Neural cell (in vitro differentiated cells): Measurements from ENCODE around the gene NLN.

Experiments
- EP300 ChIP-seq: fragments of 450-650 bp; conservative IDR thresholded peaks from 2 replicates; pipeline ENCODE4 v1.6.1; 2014; ENCODE audit warnings: antibody characterized with exemption, mild to moderate bottlenecking, moderate library complexity; ENCODE audit not compliant: poor library complexity, severe bottlenecking
- EZH2 ChIP-seq: fragments of 200-600, 300-800 bp; shearing (Covaris generic), sonication (generic); IDR thresholded peaks from 2 replicates; pipeline ENCODE4 v1.6.1; 2014; ENCODE audit warnings: antibody characterized with exemption, low read length, borderline replicate concordance, mild to moderate bottlenecking; ENCODE audit not compliant: insufficient read depth, poor library complexity, severe bottlenecking
- MXI1 ChIP-seq: fragments of 450-650 bp; conservative IDR thresholded peaks from 2 replicates; pipeline ENCODE4 v1.6.1; 2014; ENCODE audit warnings: antibody characterized with exemption, mild to moderate bottlenecking; ENCODE audit not compliant: poor library complexity, severe bottlenecking
- POLR2AphosphoS5 ChIP-seq: IDR thresholded peaks from 2 replicates; pipeline ENCODE4 v1.6.1; 2012
- RAD21 ChIP-seq: fragments of 450-650 bp; conservative IDR thresholded peaks from 2 replicates; pipeline ENCODE4 v1.6.1; 2014; ENCODE audit warnings: antibody characterized with exemption, mild to moderate bottlenecking, moderate library complexity
- SMC3 ChIP-seq: fragments of 450-650 bp; conservative IDR thresholded peaks from 2 replicates; pipeline ENCODE4 v1.6.1; 2014; ENCODE audit warnings: antibody characterized with exemption, mild to moderate bottlenecking, moderate library complexity; ENCODE audit not compliant: poor library complexity
- TAF1 ChIP-seq: IDR thresholded peaks from 2 replicates; pipeline ENCODE4 v1.6.1; 2012; ENCODE audit warnings: low read depth
- TF ChIP-seq, protein P1 (sequence below): fragments of 450-650 bp; IDR thresholded peaks from 2 replicates; pipeline ENCODE4 v1.5.1; 2014; ENCODE audit warnings: antibody characterized with exemption, mild to moderate bottlenecking, moderate library complexity; ENCODE audit not compliant: poor library complexity, severe bottlenecking
- TF ChIP-seq, protein P2 (sequence below): IDR thresholded peaks from 2 replicates; pipeline ENCODE4 v1.6.1; 2012; ENCODE audit warnings: borderline replicate concordance

DNA sequence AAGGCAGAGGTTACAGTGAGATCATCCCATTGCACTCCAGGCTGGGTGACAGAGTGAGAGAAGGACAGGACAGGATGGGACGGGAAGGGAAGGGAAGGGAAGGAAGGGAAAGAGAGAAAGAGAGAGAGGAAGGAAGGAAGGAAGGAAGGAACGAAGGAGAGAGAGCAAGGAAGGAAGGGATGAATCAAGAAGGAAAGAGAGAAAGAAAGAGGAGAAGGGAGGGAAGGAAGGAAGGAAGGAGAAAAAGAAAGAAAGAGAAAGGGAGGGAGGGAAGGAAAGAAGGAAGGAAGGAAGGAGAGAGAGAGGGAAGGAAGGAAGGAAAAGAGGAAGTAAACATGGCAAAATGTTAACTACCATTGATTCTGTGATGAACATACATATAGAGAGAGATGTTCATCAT lies 28.9 kb upstream of the NLN start:
- TF ChIP-seq, protein P1, sequence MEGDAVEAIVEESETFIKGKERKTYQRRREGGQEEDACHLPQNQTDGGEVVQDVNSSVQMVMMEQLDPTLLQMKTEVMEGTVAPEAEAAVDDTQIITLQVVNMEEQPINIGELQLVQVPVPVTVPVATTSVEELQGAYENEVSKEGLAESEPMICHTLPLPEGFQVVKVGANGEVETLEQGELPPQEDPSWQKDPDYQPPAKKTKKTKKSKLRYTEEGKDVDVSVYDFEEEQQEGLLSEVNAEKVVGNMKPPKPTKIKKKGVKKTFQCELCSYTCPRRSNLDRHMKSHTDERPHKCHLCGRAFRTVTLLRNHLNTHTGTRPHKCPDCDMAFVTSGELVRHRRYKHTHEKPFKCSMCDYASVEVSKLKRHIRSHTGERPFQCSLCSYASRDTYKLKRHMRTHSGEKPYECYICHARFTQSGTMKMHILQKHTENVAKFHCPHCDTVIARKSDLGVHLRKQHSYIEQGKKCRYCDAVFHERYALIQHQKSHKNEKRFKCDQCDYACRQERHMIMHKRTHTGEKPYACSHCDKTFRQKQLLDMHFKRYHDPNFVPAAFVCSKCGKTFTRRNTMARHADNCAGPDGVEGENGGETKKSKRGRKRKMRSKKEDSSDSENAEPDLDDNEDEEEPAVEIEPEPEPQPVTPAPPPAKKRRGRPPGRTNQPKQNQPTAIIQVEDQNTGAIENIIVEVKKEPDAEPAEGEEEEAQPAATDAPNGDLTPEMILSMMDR = no peak
- TF ChIP-seq POLR2AphosphoS5 (no peak), EP300 (no peak), SMC3 (no peak), EZH2 (no peak), RAD21 (no peak), TAF1 (no peak), MXI1 (no peak)
- TF ChIP-seq, protein P2, sequence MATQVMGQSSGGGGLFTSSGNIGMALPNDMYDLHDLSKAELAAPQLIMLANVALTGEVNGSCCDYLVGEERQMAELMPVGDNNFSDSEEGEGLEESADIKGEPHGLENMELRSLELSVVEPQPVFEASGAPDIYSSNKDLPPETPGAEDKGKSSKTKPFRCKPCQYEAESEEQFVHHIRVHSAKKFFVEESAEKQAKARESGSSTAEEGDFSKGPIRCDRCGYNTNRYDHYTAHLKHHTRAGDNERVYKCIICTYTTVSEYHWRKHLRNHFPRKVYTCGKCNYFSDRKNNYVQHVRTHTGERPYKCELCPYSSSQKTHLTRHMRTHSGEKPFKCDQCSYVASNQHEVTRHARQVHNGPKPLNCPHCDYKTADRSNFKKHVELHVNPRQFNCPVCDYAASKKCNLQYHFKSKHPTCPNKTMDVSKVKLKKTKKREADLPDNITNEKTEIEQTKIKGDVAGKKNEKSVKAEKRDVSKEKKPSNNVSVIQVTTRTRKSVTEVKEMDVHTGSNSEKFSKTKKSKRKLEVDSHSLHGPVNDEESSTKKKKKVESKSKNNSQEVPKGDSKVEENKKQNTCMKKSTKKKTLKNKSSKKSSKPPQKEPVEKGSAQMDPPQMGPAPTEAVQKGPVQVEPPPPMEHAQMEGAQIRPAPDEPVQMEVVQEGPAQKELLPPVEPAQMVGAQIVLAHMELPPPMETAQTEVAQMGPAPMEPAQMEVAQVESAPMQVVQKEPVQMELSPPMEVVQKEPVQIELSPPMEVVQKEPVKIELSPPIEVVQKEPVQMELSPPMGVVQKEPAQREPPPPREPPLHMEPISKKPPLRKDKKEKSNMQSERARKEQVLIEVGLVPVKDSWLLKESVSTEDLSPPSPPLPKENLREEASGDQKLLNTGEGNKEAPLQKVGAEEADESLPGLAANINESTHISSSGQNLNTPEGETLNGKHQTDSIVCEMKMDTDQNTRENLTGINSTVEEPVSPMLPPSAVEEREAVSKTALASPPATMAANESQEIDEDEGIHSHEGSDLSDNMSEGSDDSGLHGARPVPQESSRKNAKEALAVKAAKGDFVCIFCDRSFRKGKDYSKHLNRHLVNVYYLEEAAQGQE = no peak
